Upper lobe of left lung (tissue), 4 donors: ENCODE data around the gene GDF3.

ENCODE experiments used
- CTCF ChIP-seq, 6 experiments: fragments of 450-650 bp in 4 of 6; fragments of 200-600 bp in 2 of 6; sonication (generic) in 2 of 6; IDR thresholded peaks; one replicate each; pipeline ENCODE4 v1.5.1; 2016 to 2019; ENCODE audit warnings: antibody characterized with exemption in 6 of 6
- EP300 ChIP-seq, 4 donors: sonication (generic); formaldehyde crosslinking; IDR thresholded peaks; one replicate each; pipeline ENCODE4 v1.5.1; 2017; ENCODE audit warnings: antibody characterized with exemption in 4 of 4, control low read depth in 2 of 4
- POLR2A ChIP-seq, 4 donors: fragments of 450-650 bp; IDR thresholded peaks; one replicate each; pipeline ENCODE4 v1.5.1; 2016 to 2017; ENCODE audit warnings: antibody characterized with exemption in 4 of 4, mild to moderate bottlenecking in 2 of 4
- POLR2AphosphoS5 ChIP-seq, 2 donors: sonication (generic); formaldehyde crosslinking; IDR thresholded peaks; one replicate each; pipeline ENCODE4 v1.5.1; 2017; ENCODE audit warnings: antibody characterized with exemption in 2 of 2

GRCh38 chr12:7732993-7733392 is 37.4 kb upstream of the GDF3 start:
- TF ChIP-seq EP300 (IDR thresholded peaks at IDR 0.05) (no peak), POLR2A (IDR thresholded peaks at IDR 0.05) (no peak), CTCF (IDR thresholded peaks at IDR 0.05) (no peak), POLR2AphosphoS5 (IDR thresholded peaks at IDR 0.05) (no peak)
